SJSA1 (cell line): Measurements from ENCODE around the gene KCNMB3. TPM values are rescaled to one million over a fixed set of nuclear protein-coding genes. Genes with fewer than 3 reads are reported as not detected.
A peak's percentile ranks its signal among the peaks of the same experiment; 100 is the strongest.

Experiments used
- DNase-seq, 2 experiments: peaks; one replicate each; pipeline ENCODE4 v3.0.0-alpha.2; 2015 to 2020; ENCODE audit warnings: low spot score in 2 of 2, low read depth in 1 of 2
- H3K27ac ChIP-seq: fragments of 250-450 bp; sonication (Bioruptor Pico); 2 replicates; pipeline ENCODE4 v1.5.1; 2020; ENCODE audit warnings: mild to moderate bottlenecking, moderate library complexity
- H3K27me3 ChIP-seq: fragments of 250-450 bp; sonication (Bioruptor Pico); replicated peaks from 2 replicates; pipeline ENCODE4 v1.5.1; 2020; ENCODE audit warnings: mild to moderate bottlenecking, moderate library complexity
- H3K36me3 ChIP-seq: fragments of 250-450 bp; sonication (Bioruptor Pico); 2 replicates; pipeline ENCODE4 v1.5.1; 2020; ENCODE audit warnings: mild to moderate bottlenecking
- H3K4me1 ChIP-seq: fragments of 250-450 bp; sonication (Bioruptor Pico); replicated peaks from 2 replicates; pipeline ENCODE4 v1.6.1; 2021; ENCODE audit warnings: mild to moderate bottlenecking
- H3K4me3 ChIP-seq: fragments of 250-450 bp; sonication (Bioruptor Pico); 2 replicates; pipeline ENCODE4 v1.5.1; 2020; ENCODE audit warnings: mild to moderate bottlenecking
- H3K9me3 ChIP-seq: fragments of 250-450 bp; sonication (Bioruptor Pico); replicated peaks from 2 replicates; pipeline ENCODE4 v1.5.1; 2020; ENCODE audit warnings: mild to moderate bottlenecking
- total RNA-seq: library from RNA; depleted of rRNA; stranded (reverse); fragments of >200 nt; shearing (Covaris generic); gene quantifications from 2 replicates; pipeline ENCODE4 v1.2.3, GENCODE V29; 2014; rRNA removed

The KCNMB3 gene
- total RNA-seq, result 0.13 and 2.7 TPM in 2 replicates

DNA sequence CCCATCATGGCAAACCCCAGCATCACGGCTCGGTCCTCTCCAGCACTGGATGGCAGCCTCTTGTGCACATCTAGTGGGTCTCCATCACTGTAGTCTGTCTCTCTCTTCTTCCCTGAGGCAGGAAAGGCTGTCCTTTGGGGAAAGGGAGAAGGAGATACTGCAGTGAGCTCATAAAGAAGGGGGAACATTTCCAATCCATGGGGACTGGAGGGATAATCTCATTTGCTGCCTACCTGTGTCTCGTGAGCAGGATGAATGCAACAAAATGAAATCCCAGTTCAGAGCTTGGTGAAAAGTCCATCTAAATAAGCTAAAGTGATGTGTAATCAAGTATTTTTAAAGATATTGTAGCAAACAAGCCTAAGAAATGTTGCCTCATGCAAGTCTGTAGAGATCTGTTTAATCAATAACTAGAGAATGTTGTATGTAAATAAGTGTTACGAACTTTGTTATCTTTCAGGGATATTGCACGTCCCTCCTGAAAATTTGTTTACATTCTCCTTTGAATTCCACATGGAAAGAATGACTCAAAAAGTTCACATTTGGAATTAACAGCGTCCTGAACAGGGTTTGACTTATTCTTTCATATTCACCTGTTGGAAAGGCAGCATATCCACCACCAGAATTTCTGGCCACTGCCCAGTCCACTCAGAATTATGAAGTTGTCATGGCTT is at the start of gene KCNMB3:
Gene KCNMB3, minus strand, starts transcription at position 312 of the 674 bp plus-strand sequence. Its CDS starts 124 bp downstream, at position 188.
- H3K27me3 ChIP-seq, result no peaks in the 10 kb centered on the region
- H3K36me3 ChIP-seq, result peaks cover 14% of the 10 kb centered on the region; the same call in 1 of the 2 replicates
- DNase-seq, result no peak
- no peaks in the 10 kb centered on the region for H3K4me1 ChIP-seq
- H3K9me3 ChIP-seq, result no peaks in the 10 kb centered on the region
- H3K4me3 ChIP-seq, result no peak within 1 kb of the TSS
- no peak within 1 kb of the TSS for H3K27ac ChIP-seq

- no peak overlapping the region for H3K4me3 ChIP-seq
- H3K27ac ChIP-seq, result no peak overlapping the region
- no peaks in the 10 kb centered on the region for H3K4me1 ChIP-seq
- H3K36me3 ChIP-seq, result no peaks in the 10 kb centered on the region
- H3K27me3 ChIP-seq, result no peaks in the 10 kb centered on the region
- DNase-seq, result no peak
- H3K9me3 ChIP-seq, result no peaks in the 10 kb centered on the region; the same call in 1 of the 2 replicates
These were observed 49.2 kb upstream of the KCNMB3 start for GRCh38 chr3:179299999-179300613.

DNA sequence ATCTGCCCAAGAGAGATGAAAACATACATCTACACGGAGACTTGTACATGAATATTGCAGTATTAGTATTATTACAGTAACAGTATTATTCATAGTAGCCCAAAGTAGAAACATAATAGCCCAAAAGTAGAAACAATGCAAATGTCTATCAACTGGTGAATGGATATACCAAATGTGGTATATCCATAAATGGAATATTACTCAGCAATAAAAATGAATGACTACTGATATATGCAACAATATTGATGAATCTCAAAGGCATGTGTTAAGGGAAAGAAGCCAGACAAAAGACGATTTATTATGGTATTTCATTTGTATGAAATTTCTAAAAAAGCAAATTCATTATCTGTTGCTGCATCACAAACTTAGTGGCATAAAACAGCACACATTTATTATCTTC is 48.4 kb upstream of the KCNMB3 start:
- Histone ChIP-seq H3K4me3 (no peak overlapping the region), H3K9me3 (no peaks in the 10 kb centered on the region; the same call in 1 of the 2 replicates)
- no peak for DNase-seq

DNA sequence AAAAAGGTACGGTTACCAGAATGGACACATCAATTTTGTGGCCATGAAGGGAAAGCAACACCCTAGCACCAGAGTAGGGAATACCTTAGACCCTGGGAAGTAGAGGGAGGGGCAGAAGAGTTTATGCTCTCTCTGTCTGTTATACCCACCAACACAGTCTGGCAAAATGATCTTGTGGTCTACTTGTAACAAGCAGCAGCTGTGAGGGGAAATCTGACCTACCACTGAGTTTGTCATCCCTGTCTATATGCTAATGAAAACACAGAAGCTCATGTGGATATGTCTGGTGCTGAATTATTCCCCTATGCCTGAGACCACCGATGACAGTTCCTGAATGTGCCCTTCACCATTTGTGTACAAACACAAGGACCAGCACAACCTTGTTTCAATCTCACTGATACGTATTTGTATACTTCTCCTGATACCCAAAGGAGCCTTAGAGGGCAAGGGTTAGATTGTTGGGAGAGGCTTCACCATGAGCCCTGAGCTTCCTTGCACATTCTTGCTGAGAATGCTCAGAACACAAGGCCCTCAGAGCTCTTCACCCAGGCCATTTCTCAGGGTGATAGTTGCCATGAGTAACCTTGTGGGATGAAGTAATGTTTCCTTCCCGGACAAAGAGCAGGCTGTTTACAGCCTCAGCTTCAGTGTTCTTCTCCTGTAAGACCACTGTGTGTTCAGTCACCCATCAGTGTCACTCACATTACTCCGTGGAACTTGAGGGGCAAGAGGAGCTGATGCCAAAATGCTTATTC is 47.2 kb upstream of the KCNMB3 start:
- Histone ChIP-seq H3K27ac (no peak overlapping the region), H3K36me3 (no peaks in the 10 kb centered on the region), H3K4me1 (no peaks in the 10 kb centered on the region), H3K27me3 (no peaks in the 10 kb centered on the region), H3K9me3 (no peaks in the 10 kb centered on the region; the same call in 1 of the 2 replicates), H3K4me3 (no peak overlapping the region)
- DNase-seq, result no peak

More for the DNA sequence above, 48.4 kb upstream of the KCNMB3 start:
- Histone ChIP-seq H3K4me1 (no peaks in the 10 kb centered on the region), H3K27me3 (no peaks in the 10 kb centered on the region), H3K36me3 (no peaks in the 10 kb centered on the region), H3K27ac (no peak overlapping the region)

DNA sequence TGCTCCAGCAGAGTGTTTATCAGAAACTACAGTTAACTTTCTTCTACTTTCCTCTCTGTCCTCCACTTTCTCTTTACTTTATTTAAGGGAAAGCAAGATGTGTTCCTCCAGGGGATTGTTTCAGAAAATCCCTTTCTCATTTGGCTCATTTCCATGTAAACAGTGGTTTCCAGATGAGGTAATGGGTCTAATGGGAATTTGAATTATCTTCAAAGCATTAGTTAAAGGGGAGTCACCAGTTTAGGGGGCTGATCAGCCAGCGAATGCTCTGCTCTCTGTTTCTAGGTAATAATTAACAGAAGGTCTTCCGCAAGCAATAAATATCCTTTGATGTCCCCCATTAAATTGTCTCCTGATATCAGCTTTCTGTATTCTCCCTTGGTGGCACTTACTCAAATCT is 41.5 kb upstream of the KCNMB3 start:
- Histone ChIP-seq H3K9me3 (no peaks in the 10 kb centered on the region), H3K27me3 (no peaks in the 10 kb centered on the region), H3K4me1 (no peaks in the 10 kb centered on the region), H3K27ac (no peak overlapping the region), H3K36me3 (no peaks in the 10 kb centered on the region), H3K4me3 (no peak overlapping the region)
- DNase-seq, result no peak

DNA sequence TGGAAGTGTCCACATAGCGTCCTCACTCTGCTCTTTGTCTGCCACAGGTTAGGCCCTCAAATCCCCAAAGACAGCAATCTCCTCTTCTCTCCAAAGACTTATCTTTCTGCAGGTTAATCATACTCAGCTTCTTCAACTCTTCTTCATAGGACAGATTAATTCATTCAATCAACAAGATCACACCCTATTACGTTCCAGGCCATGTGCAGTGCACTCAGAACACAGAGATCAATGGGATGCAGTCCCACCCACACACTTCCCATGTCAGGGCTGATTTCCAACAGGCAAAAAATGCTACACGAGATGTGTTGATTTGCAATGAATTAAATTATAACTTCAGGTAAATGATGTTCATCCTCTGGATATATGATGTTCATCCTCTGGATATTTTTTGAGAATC is 38.4 kb upstream of the KCNMB3 start:
- Histone ChIP-seq H3K27ac (no peak overlapping the region), H3K27me3 (no peaks in the 10 kb centered on the region), H3K4me3 (no peak overlapping the region), H3K9me3 (no peaks in the 10 kb centered on the region), H3K4me1 (no peaks in the 10 kb centered on the region), H3K36me3 (no peaks in the 10 kb centered on the region)
- no peak for DNase-seq

- no peaks in the 10 kb centered on the region for H3K9me3 ChIP-seq
- no peak for DNase-seq
- no peaks in the 10 kb centered on the region for H3K4me1 ChIP-seq
- H3K27ac ChIP-seq, result no peak overlapping the region
- H3K36me3 ChIP-seq, result no peaks in the 10 kb centered on the region
- H3K4me3 ChIP-seq, result no peak overlapping the region
- H3K27me3 ChIP-seq, result no peaks in the 10 kb centered on the region
These were observed 37.9 kb upstream of the KCNMB3 start for GRCh38 chr3:179288845-179289244.

GRCh38 chr3:179286331-179286730 is 35.4 kb upstream of the KCNMB3 start:
- no peak for DNase-seq
- no peaks in the 10 kb centered on the region for H3K9me3 ChIP-seq
- no peak overlapping the region for H3K4me3 ChIP-seq
- H3K27ac ChIP-seq, result no peak overlapping the region
- no peaks in the 10 kb centered on the region for H3K27me3 ChIP-seq
- no peaks in the 10 kb centered on the region for H3K4me1 ChIP-seq
- no peaks in the 10 kb centered on the region for H3K36me3 ChIP-seq

GRCh38 chr3:179281825-179282224 is 30.9 kb upstream of the KCNMB3 start:
- Histone ChIP-seq H3K27me3 (no peaks in the 10 kb centered on the region), H3K4me3 (no peak overlapping the region), H3K27ac (no peak overlapping the region), H3K4me1 (peaks cover 9% of the 10 kb centered on the region), H3K9me3 (no peaks in the 10 kb centered on the region), H3K36me3 (no peaks in the 10 kb centered on the region)
- DNase-seq, result no peak

- DNase-seq, result no peak
- Histone ChIP-seq H3K36me3 (no peaks in the 10 kb centered on the region), H3K27ac (no peak overlapping the region), H3K4me1 (peaks cover 9% of the 10 kb centered on the region), H3K4me3 (no peak overlapping the region), H3K27me3 (no peaks in the 10 kb centered on the region), H3K9me3 (no peaks in the 10 kb centered on the region)
These were observed 28.9 kb upstream of the KCNMB3 start for GRCh38 chr3:179279837-179280236.

- peaks cover 9% of the 10 kb centered on the region for H3K4me1 ChIP-seq
- H3K4me3 ChIP-seq, result no peak overlapping the region
- DNase-seq, result peak in 1 of 2 experiments; percentile 10
- H3K9me3 ChIP-seq, result no peaks in the 10 kb centered on the region
- H3K36me3 ChIP-seq, result no peaks in the 10 kb centered on the region
- no peak overlapping the region for H3K27ac ChIP-seq
- no peaks in the 10 kb centered on the region for H3K27me3 ChIP-seq
These were observed 28.2 kb upstream of the KCNMB3 start for GRCh38 chr3:179278932-179279693.

GRCh38 chr3:179278151-179278550 is 27.2 kb upstream of the KCNMB3 start:
- no peak for DNase-seq
- no peak overlapping the region for H3K27ac ChIP-seq
- H3K4me1 ChIP-seq, result peaks cover 9% of the 10 kb centered on the region
- no peaks in the 10 kb centered on the region for H3K9me3 ChIP-seq
- no peak overlapping the region for H3K4me3 ChIP-seq
- no peaks in the 10 kb centered on the region for H3K27me3 ChIP-seq
- H3K36me3 ChIP-seq, result no peaks in the 10 kb centered on the region

DNA sequence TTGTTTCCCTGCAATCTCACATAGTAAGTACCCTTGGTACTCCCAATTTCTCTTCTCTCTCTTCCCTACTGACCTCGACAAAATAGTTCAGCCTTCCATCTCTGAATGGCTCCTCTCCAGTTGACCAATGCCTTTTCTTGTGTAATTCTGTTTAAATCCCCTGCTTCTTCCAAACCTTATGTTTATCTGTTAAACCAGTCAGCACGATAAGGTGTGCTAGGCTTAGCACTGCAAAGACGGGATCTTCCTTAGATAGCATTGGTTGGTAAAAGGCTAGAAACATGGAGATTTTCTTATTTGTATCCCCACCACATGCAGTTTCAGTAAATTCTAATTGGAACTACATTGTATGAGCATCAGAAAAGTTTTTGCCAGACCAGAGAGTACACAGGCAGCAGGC is 25.8 kb upstream of the KCNMB3 start:
- Histone ChIP-seq H3K27me3 (no peaks in the 10 kb centered on the region), H3K4me3 (no peak overlapping the region), H3K27ac (no peak overlapping the region), H3K36me3 (no peaks in the 10 kb centered on the region), H3K9me3 (no peaks in the 10 kb centered on the region), H3K4me1 (peaks cover 9% of the 10 kb centered on the region)
- no peak for DNase-seq
